H1 (cell line): Measurements from ENCODE around the gene ARHGEF12. TPM values are rescaled to one million over a fixed set of nuclear protein-coding genes. Genes with fewer than 3 reads are reported as not detected.

Source experiments
- ATF2 ChIP-seq: IDR thresholded peaks from 2 replicates; pipeline ENCODE4 v1.6.1; 2012; ENCODE audit warnings: low read length, inconsistent platforms
- CREB1 ChIP-seq: IDR thresholded peaks from 2 replicates; pipeline ENCODE4 v1.6.1; 2012; ENCODE audit warnings: inconsistent platforms
- E2F6 ChIP-seq: IDR thresholded peaks from 2 replicates; pipeline ENCODE4 v1.6.1; 2012; ENCODE audit warnings: inconsistent platforms
- KDM4A ChIP-seq: IDR thresholded peaks from one replicate; pipeline ENCODE4 v1.7.1; 2012; ENCODE audit warnings: low read depth, mild to moderate bottlenecking, moderate library complexity, low read length, inconsistent platforms; ENCODE audit not compliant: severe bottlenecking
- KDM5A ChIP-seq: fragments of 200-600 bp; IDR thresholded peaks from 2 replicates; pipeline ENCODE4 v1.7.1; 2012; ENCODE audit warnings: mild to moderate bottlenecking, low read length, inconsistent platforms, mixed read lengths
- POU5F1 ChIP-seq: IDR thresholded peaks from 2 replicates; pipeline ENCODE4 v1.6.1; 2011; ENCODE audit warnings: low read depth, mild to moderate bottlenecking, low read length, moderate library complexity
- polyA plus RNA-seq, 7 experiments: library from polyadenylated mRNA; depleted of rRNA in 3 of 7; stranded (reverse) in 5 of 7; unstranded in 2 of 7; fragments of >200 nt in 5 of 7; fragments of 200-250 nt in 2 of 7; gene quantifications; 1 replicate in 5 of 7; 2 replicates in 1 of 7; 4 replicates in 1 of 7; pipeline versions ENCODE4 v1.2.1 to v1.2.3, GENCODE V29; 2011 to 2013; ENCODE audit warnings: missing spikeins in 2 of 7, mixed read lengths in 2 of 7
- total RNA-seq: library from RNA; stranded (reverse); fragmentation: NEBNext Ultra II Directional; extraction: Animal tissue kit (Norgen Biotek cat#: 25700); gene quantifications from 2 replicates; pipeline ENCODE4 v1.2.1, GENCODE V29; 2021

The ARHGEF12 gene
- total and polyA plus RNA-seq, 2 of the 8 experiments (the other 6 are each of a cell fraction or from before 2014, with no cell fraction given) = 5.1 to 33.7 TPM

GRCh38 chr11:120532832-120533196 is 196.6 kb downstream of the ARHGEF12 start (continued):
- no peak for TF ChIP-seq POU5F1
- no peak for TF ChIP-seq ATF2
- no peak for TF ChIP-seq KDM4A
- no peak for TF ChIP-seq E2F6
- TF ChIP-seq KDM5A = no peak
- TF ChIP-seq CREB1 = 0 out of 2 replicates have a peak, but pooled peaks have one; percentile 17
